HCT116 (cell line): Measurements from ENCODE around the gene NT5DC2. TPM values are rescaled to one million over a fixed set of nuclear protein-coding genes. Genes with fewer than 3 reads are reported as not detected.

Source experiments
- ATAC-seq: fragments of 200-7000 bp; cut with Tn5 transposase; 2 replicates; pipeline ENCODE4 v1.9.1; 2020; ENCODE audit warnings: mild to moderate bottlenecking, moderate library complexity
- BruUV-seq: library from RNA; stranded (reverse); fragments of 400-500 nt; replicated peaks from 2 replicates; lab custom pipeline; 2021; lab: Mats Ljungman, UMichigan
- CTCF ChIA-PET: fragments of 300-600 bp; sonication (Branson Sonifier 250); formaldehyde crosslinking; loops from one replicate; lab custom pipeline; 2021; ENCODE audit warnings: antibody characterized with exemption; lab: Charles Lee
- POLR2A ChIA-PET: fragments of 300-600, 350-600 bp; sonication (Branson Sonifier 250); formaldehyde crosslinking; loops from one replicate; lab custom pipeline; 2021; ENCODE audit warnings: antibody characterized with exemption; lab: Charles Lee
- RAD21 ChIA-PET, 2 experiments: fragments of 300-600 bp; sonication (Branson Sonifier 250); formaldehyde crosslinking; loops; one replicate each; lab custom pipeline; 2023; ENCODE audit warnings: low total read pairs in 2 of 2; ENCODE audit not compliant: uncharacterized antibody in 2 of 2, unreplicated experiment in 2 of 2, low non-redundant PET in 1 of 2; lab: Charles Lee
- DNase-seq: peaks from one replicate; pipeline ENCODE4 v3.0.0-alpha.2; 2010; ENCODE audit warnings: low read depth, low spot score
- H2AFZ ChIP-seq: fragments of 200-600 bp; shearing (Covaris generic), sonication (generic); 2 replicates; pipeline ENCODE4 v1.6.1; 2017; ENCODE audit warnings: low read depth, mixed run types, mixed read lengths, antibody characterized with exemption, low read length; ENCODE audit not compliant: poor library complexity, severe bottlenecking
- H3K27ac ChIP-seq: 2 replicates; pipeline ENCODE4 v1.5.1; 2012; ENCODE audit warnings: low read depth, low read length
- H3K27me3 ChIP-seq: fragments of 200-600 bp; sonication (generic); 2 replicates; pipeline ENCODE4 v1.6.1; 2016; ENCODE audit warnings: mixed run types, low read length, mixed read lengths; ENCODE audit not compliant: insufficient read depth
- H3K36me3 ChIP-seq, 2 experiments: fragments of 200-500 bp in 1 of 2; fragments of 200-600 bp in 1 of 2; sonication (Bioruptor generic) in 1 of 2; sonication (generic) in 1 of 2; 2 replicates each; pipeline versions ENCODE4 v1.5.1 to v1.6.1; 2014 to 2016; ENCODE audit warnings: low read length in 2 of 2, inconsistent platforms in 1 of 2, mixed read lengths in 1 of 2, mixed run types in 1 of 2; ENCODE audit not compliant: insufficient read depth in 2 of 2, control insufficient read depth in 1 of 2
- H3K4me1 ChIP-seq, 2 experiments: fragments of 200-600 bp in 1 of 2; sonication (generic) in 1 of 2; 2 replicates each; pipeline versions ENCODE4 v1.5.1 to v1.6.1; 2012 to 2017; ENCODE audit warnings: low read length in 2 of 2, inconsistent platforms in 1 of 2, mild to moderate bottlenecking in 1 of 2, mixed read lengths in 1 of 2, mixed run types in 1 of 2, moderate library complexity in 1 of 2; ENCODE audit not compliant: insufficient read depth in 2 of 2, control insufficient read depth in 1 of 2
- H3K4me2 ChIP-seq: fragments of 200-600 bp; sonication (generic); 2 replicates; pipeline ENCODE4 v1.6.1; 2017; ENCODE audit warnings: mixed run types, low read length, mixed read lengths
- H3K4me3 ChIP-seq, 2 experiments: fragments of 200-600 bp in 1 of 2; sonication (generic) in 1 of 2; replicated peaks in 1 of 2; 2 replicates each; pipeline ENCODE4 v1.5.1; 2011 to 2016; ENCODE audit warnings: low read length in 2 of 2, control low read depth in 1 of 2, low read depth in 1 of 2, mild to moderate bottlenecking in 1 of 2, mixed read lengths in 1 of 2, mixed run types in 1 of 2
- H3K79me2 ChIP-seq: fragments of 200-600 bp; sonication (generic); 2 replicates; pipeline ENCODE4 v1.6.1; 2017; ENCODE audit warnings: mild to moderate bottlenecking, mixed run types, low read length, moderate library complexity, mixed read lengths; ENCODE audit not compliant: insufficient read depth
- H3K9ac ChIP-seq: fragments of 200-600 bp; sonication (generic); 2 replicates; pipeline ENCODE4 v1.6.1; 2016; ENCODE audit warnings: low read length, mixed read lengths
- H3K9me2 ChIP-seq: fragments of 200-600 bp; sonication (generic), shearing (Covaris generic); 2 replicates; pipeline ENCODE4 v1.6.1; 2017; ENCODE audit warnings: mixed run types, mild to moderate bottlenecking, moderate library complexity; ENCODE audit not compliant: insufficient read depth
- H3K9me3 ChIP-seq, 2 experiments: fragments of 200-500 bp in 1 of 2; fragments of 200-600 bp in 1 of 2; sonication (Bioruptor generic) in 1 of 2; sonication (generic) in 1 of 2; 2 replicates each; pipeline ENCODE4 v1.6.1; 2014 to 2017; ENCODE audit warnings: low read length in 2 of 2, mixed read lengths in 2 of 2, inconsistent platforms in 1 of 2, low read depth in 1 of 2, mild to moderate bottlenecking in 1 of 2, mixed run types in 1 of 2, moderate library complexity in 1 of 2; ENCODE audit not compliant: control insufficient read depth in 1 of 2, insufficient read depth in 1 of 2
- H4K20me1 ChIP-seq: fragments of 200-600 bp; sonication (generic), shearing (Covaris generic); 2 replicates; pipeline ENCODE4 v1.6.1; 2017; ENCODE audit warnings: mixed run types, mild to moderate bottlenecking, moderate library complexity; ENCODE audit not compliant: insufficient read depth
- ATF3 ChIP-seq: IDR thresholded peaks from 2 replicates; pipeline ENCODE4 v1.6.1; 2012
- CEBPB ChIP-seq: IDR thresholded peaks from 2 replicates; pipeline ENCODE4 v1.6.1; 2012; ENCODE audit warnings: low read depth
- EGR1 ChIP-seq: IDR thresholded peaks from 2 replicates; pipeline ENCODE4 v1.6.1; 2012; ENCODE audit warnings: low read depth
- EZH2phosphoT487 ChIP-seq: fragments of 200-600 bp; IDR thresholded peaks from 2 replicates; pipeline ENCODE4 v1.6.1; 2018; ENCODE audit warnings: antibody characterized with exemption, borderline replicate concordance
- FOSL1 ChIP-seq: IDR thresholded peaks from 2 replicates; pipeline ENCODE4 v1.6.1; 2012; ENCODE audit warnings: low read depth
- JUND ChIP-seq: IDR thresholded peaks from 2 replicates; pipeline ENCODE4 v1.6.1; 2012
- POLR2A ChIP-seq: IDR thresholded peaks from 2 replicates; pipeline ENCODE4 v1.7.0; 2011; ENCODE audit warnings: borderline replicate concordance; ENCODE audit not compliant: insufficient read depth, insufficient read length; ENCODE audit errors: extremely low read depth
- POLR2AphosphoS5 ChIP-seq: IDR thresholded peaks from 2 replicates; pipeline ENCODE4 v1.6.1; 2011; ENCODE audit warnings: mild to moderate bottlenecking, low read depth, low read length, moderate library complexity
- RAD21 ChIP-seq: IDR thresholded peaks from 2 replicates; pipeline ENCODE4 v1.6.1; 2012; ENCODE audit warnings: low read depth, mild to moderate bottlenecking
- SP1 ChIP-seq: IDR thresholded peaks from 2 replicates; pipeline ENCODE4 v1.6.1; 2012; ENCODE audit warnings: low read depth
- TCF7L2 ChIP-seq: IDR thresholded peaks from 2 replicates; pipeline ENCODE4 v1.7.0; 2011; ENCODE audit warnings: borderline replicate concordance, inconsistent platforms; ENCODE audit not compliant: insufficient read depth, insufficient read length; ENCODE audit errors: extremely low read depth
- YY1 ChIP-seq: IDR thresholded peaks from 2 replicates; pipeline ENCODE4 v1.6.1; 2011; ENCODE audit warnings: low read length, low read depth, moderate library complexity, mild to moderate bottlenecking; ENCODE audit not compliant: insufficient replicate concordance; ENCODE audit errors: extremely low read depth
- ZFX ChIP-seq: fragments of 450-650 bp; IDR thresholded peaks from 2 replicates; pipeline ENCODE4 v1.6.1; 2017
- intact Hi-C: fragments of 100-400 bp; cut with micrococcal nuclease; formaldehyde crosslinking; loops from 2 replicates; pipeline ENCODE4 v1.10.0; 2022
- total RNA-seq: library from RNA; stranded (reverse); gene quantifications from one replicate; pipeline ENCODE4 v1.2.1, GENCODE V29; 2021; ENCODE audit not compliant: unreplicated experiment

NT5DC2 gene
- total RNA-seq, 1 experiment from 2014 or later, result 125 TPM

GRCh38 chr3:52511509-52511908, 22.1 kb downstream of the NT5DC2 start:
- BruUV-seq, result no TSS peak
- Histone ChIP-seq H3K9me3 (no peaks in the 10 kb centered on the region), H3K4me2 (no peak overlapping the region), H3K27me3 (no peaks in the 10 kb centered on the region), H3K4me1 (peaks cover 3 to 9% of the 10 kb centered on the region in 2 experiments; a peak in 2 of 4 replicates), H3K9ac (no peak overlapping the region), H2AFZ (no peak overlapping the region), H3K36me3 (no peaks in the 10 kb centered on the region), H3K79me2 (no peaks in the 10 kb centered on the region), H3K27ac (no peak overlapping the region), H4K20me1 (no peaks in the 10 kb centered on the region), H3K4me3 (no peak overlapping the region), H3K9me2 (no peaks in the 10 kb centered on the region)
- TF ChIP-seq EGR1, result no peak
- no peak for TF ChIP-seq RAD21
- no peak for TF ChIP-seq YY1
- TF ChIP-seq ZFX, result no peak
- no peak for TF ChIP-seq POLR2AphosphoS5
- no peak for TF ChIP-seq JUND
- no peak for TF ChIP-seq SP1
- no peak for TF ChIP-seq POLR2A
- TF ChIP-seq EZH2phosphoT487, result no peak
- TF ChIP-seq FOSL1, result no peak
- TF ChIP-seq TCF7L2, result no peak
- TF ChIP-seq CEBPB, result no peak
- no peak for TF ChIP-seq ATF3
- intact Hi-C loops, result no loop called here
- RAD21 ChIA-PET, result no interaction called here
- POLR2A ChIA-PET, result no interaction called here
- ATAC-seq (no peak), DNase-seq (no peak)
- CTCF ChIA-PET, result no interaction called here
